GM13977 (cell line): ENCODE measurements around the gene ADAM10.

Source experiments
- DNase-seq: peaks from one replicate; pipeline ENCODE4 v3.0.0; 2012; ENCODE audit warnings: low spot score
- in situ Hi-C: fragments of 300-500 bp; cut with MboI; formaldehyde crosslinking; loops from one replicate; pipeline ENCODE4 v1.12.0; 2022; ENCODE audit warnings: low sequenced_read_pairs, low pct_unique_long_range_greater_than_20kb, mixed read lengths, inconsistent platforms; ENCODE audit not compliant: unreplicated experiment
- TF ChIP-seq, protein P1 (sequence below): IDR thresholded peaks from 2 replicates; pipeline ENCODE4 v1.5.1; 2012; ENCODE audit warnings: mild to moderate bottlenecking, control low read depth; ENCODE audit not compliant: insufficient read depth; ENCODE audit errors: extremely low read depth, missing control alignments

ADAM10 gene, protein sequence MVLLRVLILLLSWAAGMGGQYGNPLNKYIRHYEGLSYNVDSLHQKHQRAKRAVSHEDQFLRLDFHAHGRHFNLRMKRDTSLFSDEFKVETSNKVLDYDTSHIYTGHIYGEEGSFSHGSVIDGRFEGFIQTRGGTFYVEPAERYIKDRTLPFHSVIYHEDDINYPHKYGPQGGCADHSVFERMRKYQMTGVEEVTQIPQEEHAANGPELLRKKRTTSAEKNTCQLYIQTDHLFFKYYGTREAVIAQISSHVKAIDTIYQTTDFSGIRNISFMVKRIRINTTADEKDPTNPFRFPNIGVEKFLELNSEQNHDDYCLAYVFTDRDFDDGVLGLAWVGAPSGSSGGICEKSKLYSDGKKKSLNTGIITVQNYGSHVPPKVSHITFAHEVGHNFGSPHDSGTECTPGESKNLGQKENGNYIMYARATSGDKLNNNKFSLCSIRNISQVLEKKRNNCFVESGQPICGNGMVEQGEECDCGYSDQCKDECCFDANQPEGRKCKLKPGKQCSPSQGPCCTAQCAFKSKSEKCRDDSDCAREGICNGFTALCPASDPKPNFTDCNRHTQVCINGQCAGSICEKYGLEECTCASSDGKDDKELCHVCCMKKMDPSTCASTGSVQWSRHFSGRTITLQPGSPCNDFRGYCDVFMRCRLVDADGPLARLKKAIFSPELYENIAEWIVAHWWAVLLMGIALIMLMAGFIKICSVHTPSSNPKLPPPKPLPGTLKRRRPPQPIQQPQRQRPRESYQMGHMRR

DNA sequence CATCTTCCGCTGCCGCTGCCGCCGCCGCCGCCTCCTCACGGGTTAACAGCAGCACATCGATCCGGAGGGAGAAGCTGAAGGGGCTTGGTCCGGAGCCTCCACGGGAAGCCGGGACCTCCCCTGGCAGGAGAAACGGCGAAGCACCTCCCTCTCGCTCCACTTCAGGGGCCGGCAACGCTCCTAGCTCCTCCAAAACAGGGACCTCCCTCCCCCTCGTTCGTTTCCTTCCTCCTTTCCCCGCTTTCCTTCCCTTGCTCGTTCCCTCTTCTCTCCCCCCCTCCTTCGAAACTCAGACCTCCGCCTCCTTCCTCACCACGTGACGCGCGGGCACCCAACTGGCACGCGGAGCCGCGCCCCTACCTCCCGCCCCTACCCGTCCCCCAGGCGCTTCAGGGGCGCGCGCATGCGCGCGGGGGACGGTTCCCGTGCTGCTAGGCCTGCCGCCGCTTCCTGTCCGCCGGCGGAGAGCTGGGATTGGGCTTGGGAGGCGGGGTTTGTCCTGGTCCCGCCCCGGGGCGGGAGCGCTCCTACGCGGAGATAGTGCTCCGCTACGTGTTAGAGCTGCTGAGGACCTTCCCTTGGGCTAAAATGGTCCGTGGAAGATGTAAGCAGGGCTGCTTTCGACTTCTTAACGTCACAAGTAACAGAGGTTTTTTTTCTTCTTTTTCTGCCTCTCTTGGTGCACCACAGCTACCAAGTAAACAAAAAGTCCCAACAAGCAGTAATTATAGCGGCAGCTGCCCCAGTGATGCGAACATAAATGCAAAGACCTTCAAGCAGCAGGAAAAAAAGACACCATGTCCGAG lies at the start of gene ADAM10:
Gene ADAM10, minus strand, starts transcription at position 176 of the 806 bp plus-strand sequence. Its CDS starts 173 bp downstream, at position 3.
- in situ Hi-C loops: loop anchor here (25.0 kb wide), 1 partner anchor 487 kb away; no protein-coding TSS in a partner anchor
- DNase-seq: peak; percentile 99
- TF ChIP-seq, protein P1, sequence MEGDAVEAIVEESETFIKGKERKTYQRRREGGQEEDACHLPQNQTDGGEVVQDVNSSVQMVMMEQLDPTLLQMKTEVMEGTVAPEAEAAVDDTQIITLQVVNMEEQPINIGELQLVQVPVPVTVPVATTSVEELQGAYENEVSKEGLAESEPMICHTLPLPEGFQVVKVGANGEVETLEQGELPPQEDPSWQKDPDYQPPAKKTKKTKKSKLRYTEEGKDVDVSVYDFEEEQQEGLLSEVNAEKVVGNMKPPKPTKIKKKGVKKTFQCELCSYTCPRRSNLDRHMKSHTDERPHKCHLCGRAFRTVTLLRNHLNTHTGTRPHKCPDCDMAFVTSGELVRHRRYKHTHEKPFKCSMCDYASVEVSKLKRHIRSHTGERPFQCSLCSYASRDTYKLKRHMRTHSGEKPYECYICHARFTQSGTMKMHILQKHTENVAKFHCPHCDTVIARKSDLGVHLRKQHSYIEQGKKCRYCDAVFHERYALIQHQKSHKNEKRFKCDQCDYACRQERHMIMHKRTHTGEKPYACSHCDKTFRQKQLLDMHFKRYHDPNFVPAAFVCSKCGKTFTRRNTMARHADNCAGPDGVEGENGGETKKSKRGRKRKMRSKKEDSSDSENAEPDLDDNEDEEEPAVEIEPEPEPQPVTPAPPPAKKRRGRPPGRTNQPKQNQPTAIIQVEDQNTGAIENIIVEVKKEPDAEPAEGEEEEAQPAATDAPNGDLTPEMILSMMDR: no peak

DNA sequence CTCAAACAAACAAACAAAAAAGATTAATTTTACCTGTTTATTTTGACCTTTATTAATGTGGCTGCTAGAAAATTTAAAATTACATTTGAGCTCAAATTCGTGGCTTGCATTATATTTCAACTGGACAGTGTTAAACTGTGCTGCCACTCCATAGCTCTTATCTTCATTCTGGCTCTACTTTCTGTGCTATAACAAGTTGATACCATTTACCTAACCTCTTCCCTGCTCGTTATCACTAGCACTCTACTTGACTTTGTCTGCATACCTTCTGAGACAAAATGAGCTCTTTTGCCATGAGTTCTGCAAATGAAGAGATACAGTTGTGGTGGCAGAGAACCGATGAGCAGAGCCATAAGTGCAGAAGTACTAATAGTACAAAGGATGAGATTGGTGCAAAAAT lies 48.0 kb upstream of the ADAM10 start:
- DNase-seq: no peak
- TF ChIP-seq, protein P1: no peak
- in situ Hi-C loops: no loop called here

DNA sequence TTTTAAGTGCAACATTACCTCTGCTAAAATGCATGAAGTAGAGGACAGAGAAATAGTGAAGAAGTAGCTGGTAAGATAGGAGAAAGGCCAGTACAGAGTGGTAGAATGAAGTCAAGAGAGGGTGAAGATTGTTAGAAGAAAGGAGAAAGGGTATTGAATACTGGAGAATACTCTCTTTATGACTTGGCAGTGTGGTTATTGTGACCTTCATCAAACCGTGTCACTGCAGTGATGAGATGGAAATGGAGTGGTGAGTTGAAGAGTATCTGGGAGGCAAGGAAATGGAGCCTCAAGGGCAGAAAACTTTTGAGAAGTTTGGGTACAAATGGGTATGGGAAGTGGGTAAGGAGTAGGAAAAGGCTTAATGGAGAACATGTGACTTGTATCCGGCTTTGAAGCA lies 46.3 kb upstream of the ADAM10 start:
- DNase-seq: no peak
- in situ Hi-C loops: no loop called here
- TF ChIP-seq, protein P1: no peak

DNA sequence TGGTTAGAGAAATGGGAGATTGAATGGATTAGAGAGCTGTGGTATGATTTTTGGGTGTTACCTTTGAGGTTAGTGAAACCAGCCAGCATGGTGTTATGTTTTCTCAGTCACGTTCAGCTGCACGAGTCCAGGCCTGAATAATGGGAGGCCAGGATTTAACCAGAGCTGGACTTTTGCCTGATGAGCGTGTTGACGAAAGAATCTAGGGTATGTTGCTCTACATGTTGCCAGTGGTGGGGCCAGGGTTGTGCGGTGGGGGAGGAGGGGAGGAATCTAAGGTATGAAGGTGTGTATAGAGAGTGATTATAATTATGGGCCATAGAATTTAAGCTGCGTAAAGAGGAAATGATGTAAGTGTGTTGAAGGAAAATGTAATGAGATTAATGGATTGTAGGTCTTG lies 44.4 kb upstream of the ADAM10 start:
- TF ChIP-seq, protein P1: no peak
- in situ Hi-C loops: no loop called here
- no peak for DNase-seq

DNA sequence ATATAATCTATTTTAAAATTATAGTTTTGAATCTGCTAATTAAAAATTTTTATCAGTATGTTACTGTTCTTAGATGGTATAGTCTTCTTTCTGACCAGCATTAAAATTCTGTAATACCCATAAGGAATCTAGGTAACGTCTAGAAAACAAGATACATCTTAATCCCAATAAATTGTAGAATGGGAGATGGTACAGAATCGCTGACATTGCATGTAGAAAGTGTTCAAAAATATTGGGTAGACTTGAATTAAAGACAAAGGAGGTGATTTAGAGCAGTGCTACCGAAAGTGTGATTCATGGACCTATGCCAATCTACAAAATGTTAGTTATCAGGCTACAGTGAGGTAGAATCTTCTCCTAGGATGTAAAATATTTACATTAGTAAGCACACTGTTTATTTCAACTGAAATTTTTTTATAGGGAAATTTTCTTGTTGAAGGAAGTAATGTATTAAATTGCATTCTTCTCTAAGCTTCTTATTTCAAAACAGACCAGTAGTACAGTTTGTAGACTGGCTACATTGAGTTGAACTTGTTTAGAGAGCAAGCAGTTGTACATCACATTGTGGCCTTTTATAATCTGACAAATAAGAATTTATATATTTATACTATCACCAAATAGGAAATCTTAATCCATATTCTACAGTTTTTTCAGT lies 38.7 kb upstream of the ADAM10 start:
- TF ChIP-seq, protein P1: no peak
- DNase-seq: no peak
- in situ Hi-C loops: no loop called here

DNA sequence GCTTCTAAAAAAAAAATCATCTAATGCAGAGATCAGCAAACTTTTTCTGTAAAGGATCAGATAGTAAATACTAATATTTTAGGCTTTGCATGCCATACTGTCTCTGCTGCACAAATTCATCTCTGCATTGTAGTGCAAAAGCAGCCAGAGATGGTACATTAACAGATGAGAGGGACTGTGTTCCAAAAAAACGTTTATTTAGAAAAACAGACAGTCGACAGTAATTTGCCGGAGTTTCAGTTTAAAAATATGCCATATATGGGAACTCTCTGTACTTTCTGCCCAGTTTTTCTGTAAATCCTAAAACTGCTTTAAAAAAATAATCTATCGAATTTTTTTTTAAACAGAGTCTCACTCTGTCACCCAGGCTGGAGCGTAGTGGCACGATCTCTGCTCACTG lies 35.8 kb upstream of the ADAM10 start:
- in situ Hi-C loops: no loop called here
- no peak for DNase-seq
- TF ChIP-seq, protein P1: no peak
